ENCODE results near the gene H2AZ2.

Gene H2AZ2

DNA sequence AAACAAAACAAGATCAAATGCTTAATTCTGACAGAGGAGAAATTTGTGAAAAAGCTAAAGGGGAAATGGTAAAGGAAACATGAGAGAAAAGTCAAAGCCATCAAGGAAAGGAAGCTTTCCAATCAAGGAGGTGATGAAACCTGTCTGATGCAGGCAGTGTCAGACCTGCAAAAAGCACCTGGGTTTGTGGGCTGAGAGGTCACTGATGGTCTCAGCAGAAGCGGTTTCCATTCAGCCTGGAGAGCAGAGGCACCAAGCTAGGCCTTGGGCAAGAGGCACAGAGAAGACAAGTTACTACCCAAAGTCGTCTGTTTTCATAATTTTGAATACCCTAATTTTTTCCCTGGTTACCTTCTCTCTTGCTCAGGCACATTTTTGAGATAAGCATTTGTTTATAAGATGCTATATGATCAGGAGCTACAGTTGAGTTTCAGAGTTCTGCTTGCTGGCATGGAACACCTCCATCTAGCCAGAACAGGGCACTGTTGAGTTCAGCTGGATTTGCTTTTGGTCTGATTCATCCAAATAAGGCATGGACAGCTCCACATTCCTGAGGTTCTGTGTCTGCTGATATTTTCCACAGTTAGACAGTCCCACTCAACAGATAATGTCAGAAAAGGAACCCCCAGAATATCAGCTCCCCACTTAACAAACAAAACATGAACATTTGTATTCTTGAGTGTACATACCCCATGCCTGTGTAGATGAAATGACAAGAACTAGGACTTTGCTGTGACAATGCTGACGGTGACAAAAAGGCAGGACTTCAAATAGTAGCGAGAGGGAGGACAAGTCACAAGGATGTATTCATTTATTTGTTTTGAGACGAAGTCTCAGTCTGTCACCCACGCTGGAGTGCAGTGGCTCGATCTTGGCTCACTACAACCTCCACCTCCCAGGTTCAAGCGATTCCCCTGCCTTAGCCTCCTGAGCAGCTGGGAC lies 56.3 kb downstream of the H2AZ2 start (continued):
- TF ChIP-seq, protein P1, sequence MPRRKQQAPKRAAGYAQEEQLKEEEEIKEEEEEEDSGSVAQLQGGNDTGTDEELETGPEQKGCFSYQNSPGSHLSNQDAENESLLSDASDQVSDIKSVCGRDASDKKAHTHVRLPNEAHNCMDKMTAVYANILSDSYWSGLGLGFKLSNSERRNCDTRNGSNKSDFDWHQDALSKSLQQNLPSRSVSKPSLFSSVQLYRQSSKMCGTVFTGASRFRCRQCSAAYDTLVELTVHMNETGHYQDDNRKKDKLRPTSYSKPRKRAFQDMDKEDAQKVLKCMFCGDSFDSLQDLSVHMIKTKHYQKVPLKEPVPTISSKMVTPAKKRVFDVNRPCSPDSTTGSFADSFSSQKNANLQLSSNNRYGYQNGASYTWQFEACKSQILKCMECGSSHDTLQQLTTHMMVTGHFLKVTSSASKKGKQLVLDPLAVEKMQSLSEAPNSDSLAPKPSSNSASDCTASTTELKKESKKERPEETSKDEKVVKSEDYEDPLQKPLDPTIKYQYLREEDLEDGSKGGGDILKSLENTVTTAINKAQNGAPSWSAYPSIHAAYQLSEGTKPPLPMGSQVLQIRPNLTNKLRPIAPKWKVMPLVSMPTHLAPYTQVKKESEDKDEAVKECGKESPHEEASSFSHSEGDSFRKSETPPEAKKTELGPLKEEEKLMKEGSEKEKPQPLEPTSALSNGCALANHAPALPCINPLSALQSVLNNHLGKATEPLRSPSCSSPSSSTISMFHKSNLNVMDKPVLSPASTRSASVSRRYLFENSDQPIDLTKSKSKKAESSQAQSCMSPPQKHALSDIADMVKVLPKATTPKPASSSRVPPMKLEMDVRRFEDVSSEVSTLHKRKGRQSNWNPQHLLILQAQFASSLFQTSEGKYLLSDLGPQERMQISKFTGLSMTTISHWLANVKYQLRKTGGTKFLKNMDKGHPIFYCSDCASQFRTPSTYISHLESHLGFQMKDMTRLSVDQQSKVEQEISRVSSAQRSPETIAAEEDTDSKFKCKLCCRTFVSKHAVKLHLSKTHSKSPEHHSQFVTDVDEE (CRISPR knock-in tag; IDR thresholded peaks at IDR 0.05): no peak
- TF ChIP-seq ZC3H10 (CRISPR knock-in tag; IDR thresholded peaks at IDR 0.05): no peak
- no peak for TF ChIP-seq ESRRG (CRISPR knock-in tag; IDR thresholded peaks at IDR 0.05)
- TF ChIP-seq ZNF565 (CRISPR knock-in tag; conservative IDR thresholded peaks at IDR 0.05; ENCODE audit: low read depth): no peak
- no peak for TF ChIP-seq ARNTL (CRISPR knock-in tag; IDR thresholded peaks at IDR 0.05; ENCODE audit: borderline replicate concordance, low read depth)
- TF ChIP-seq, protein P2, sequence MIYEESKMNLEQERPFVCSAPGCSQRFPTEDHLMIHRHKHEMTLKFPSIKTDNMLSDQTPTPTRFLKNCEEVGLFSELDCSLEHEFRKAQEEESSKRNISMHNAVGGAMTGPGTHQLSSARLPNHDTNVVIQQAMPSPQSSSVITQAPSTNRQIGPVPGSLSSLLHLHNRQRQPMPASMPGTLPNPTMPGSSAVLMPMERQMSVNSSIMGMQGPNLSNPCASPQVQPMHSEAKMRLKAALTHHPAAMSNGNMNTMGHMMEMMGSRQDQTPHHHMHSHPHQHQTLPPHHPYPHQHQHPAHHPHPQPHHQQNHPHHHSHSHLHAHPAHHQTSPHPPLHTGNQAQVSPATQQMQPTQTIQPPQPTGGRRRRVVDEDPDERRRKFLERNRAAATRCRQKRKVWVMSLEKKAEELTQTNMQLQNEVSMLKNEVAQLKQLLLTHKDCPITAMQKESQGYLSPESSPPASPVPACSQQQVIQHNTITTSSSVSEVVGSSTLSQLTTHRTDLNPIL (CRISPR knock-in tag; IDR thresholded peaks at IDR 0.05; ENCODE audit: low read depth): no peak
- no peak for TF ChIP-seq CSDC2 (CRISPR knock-in tag; IDR thresholded peaks at IDR 0.05)
- TF ChIP-seq ZNF8 (CRISPR knock-in tag; IDR thresholded peaks at IDR 0.05): no peak
- no peak for TF ChIP-seq GLIS3 (CRISPR knock-in tag; IDR thresholded peaks at IDR 0.05)
- no peak for TF ChIP-seq TCF4 (CRISPR knock-in tag; IDR thresholded peaks at IDR 0.05; ENCODE audit: borderline replicate concordance)

DNA sequence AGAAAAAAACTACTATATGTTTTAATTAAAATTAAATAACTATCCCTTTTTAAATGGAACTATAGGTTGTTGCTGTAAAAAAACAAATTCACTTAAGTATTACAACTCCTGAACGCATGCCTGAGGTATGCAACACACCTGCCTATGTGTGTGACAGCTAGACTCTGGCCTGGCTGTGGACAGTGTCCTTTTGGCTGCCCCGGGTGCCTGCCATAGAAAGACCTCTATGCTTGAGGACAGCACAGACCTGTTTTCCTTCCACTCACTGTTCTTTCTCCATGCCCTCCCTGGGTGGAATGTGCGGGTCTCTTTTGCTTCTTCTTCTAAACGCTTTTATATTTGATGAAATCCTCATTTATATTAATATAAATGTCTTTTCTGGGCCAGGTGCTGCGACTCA lies 57.9 kb downstream of the H2AZ2 start:
- ATAC-seq: no peak
- TF ChIP-seq, protein P3, sequence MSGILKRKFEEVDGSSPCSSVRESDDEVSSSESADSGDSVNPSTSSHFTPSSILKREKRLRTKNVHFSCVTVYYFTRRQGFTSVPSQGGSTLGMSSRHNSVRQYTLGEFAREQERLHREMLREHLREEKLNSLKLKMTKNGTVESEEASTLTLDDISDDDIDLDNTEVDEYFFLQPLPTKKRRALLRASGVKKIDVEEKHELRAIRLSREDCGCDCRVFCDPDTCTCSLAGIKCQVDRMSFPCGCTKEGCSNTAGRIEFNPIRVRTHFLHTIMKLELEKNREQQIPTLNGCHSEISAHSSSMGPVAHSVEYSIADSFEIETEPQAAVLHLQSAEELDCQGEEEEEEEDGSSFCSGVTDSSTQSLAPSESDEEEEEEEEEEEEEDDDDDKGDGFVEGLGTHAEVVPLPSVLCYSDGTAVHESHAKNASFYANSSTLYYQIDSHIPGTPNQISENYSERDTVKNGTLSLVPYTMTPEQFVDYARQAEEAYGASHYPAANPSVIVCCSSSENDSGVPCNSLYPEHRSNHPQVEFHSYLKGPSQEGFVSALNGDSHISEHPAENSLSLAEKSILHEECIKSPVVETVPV (CRISPR knock-in tag; IDR thresholded peaks at IDR 0.05): no peak
- TF ChIP-seq, protein P4, sequence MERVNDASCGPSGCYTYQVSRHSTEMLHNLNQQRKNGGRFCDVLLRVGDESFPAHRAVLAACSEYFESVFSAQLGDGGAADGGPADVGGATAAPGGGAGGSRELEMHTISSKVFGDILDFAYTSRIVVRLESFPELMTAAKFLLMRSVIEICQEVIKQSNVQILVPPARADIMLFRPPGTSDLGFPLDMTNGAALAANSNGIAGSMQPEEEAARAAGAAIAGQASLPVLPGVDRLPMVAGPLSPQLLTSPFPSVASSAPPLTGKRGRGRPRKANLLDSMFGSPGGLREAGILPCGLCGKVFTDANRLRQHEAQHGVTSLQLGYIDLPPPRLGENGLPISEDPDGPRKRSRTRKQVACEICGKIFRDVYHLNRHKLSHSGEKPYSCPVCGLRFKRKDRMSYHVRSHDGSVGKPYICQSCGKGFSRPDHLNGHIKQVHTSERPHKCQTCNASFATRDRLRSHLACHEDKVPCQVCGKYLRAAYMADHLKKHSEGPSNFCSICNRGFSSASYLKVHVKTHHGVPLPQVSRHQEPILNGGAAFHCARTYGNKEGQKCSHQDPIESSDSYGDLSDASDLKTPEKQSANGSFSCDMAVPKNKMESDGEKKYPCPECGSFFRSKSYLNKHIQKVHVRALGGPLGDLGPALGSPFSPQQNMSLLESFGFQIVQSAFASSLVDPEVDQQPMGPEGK (CRISPR knock-in tag; IDR thresholded peaks at IDR 0.05; ENCODE audit: borderline replicate concordance): no peak
- TF ChIP-seq, protein P2 (CRISPR knock-in tag; IDR thresholded peaks at IDR 0.05; ENCODE audit: low read depth): no peak
- TF ChIP-seq GLIS3 (CRISPR knock-in tag; IDR thresholded peaks at IDR 0.05) (no peak), CSDC2 (CRISPR knock-in tag; IDR thresholded peaks at IDR 0.05) (no peak), ARNTL (CRISPR knock-in tag; IDR thresholded peaks at IDR 0.05; ENCODE audit: borderline replicate concordance, low read depth) (no peak), PPARA (CRISPR knock-in tag; IDR thresholded peaks at IDR 0.05; ENCODE audit: borderline replicate concordance) (no peak), BACH2 (CRISPR knock-in tag; IDR thresholded peaks at IDR 0.05; ENCODE audit: borderline replicate concordance) (no peak), RARB (CRISPR knock-in tag; IDR thresholded peaks at IDR 0.05) (no peak), ZC3H10 (CRISPR knock-in tag; IDR thresholded peaks at IDR 0.05) (no peak), ZFP3 (CRISPR knock-in tag; IDR thresholded peaks at IDR 0.05) (no peak), ISL1 (CRISPR knock-in tag; IDR thresholded peaks at IDR 0.05) (no peak), OSR1 (CRISPR knock-in tag; IDR thresholded peaks at IDR 0.05) (no peak), TOX (CRISPR knock-in tag; IDR thresholded peaks at IDR 0.05; ENCODE audit: borderline replicate concordance) (no peak), ESRRG (CRISPR knock-in tag; IDR thresholded peaks at IDR 0.05) (no peak), ZFP30 (CRISPR knock-in tag; IDR thresholded peaks at IDR 0.05) (no peak), SNAI2 (CRISPR knock-in tag; IDR thresholded peaks at IDR 0.05) (no peak)
- TF ChIP-seq, protein P1 (CRISPR knock-in tag; IDR thresholded peaks at IDR 0.05): no peak
